Activated CD8-positive, alpha-beta T cell treated with anti-CD3 and anti-CD28 coated beads, Interleukin-2, amount 10 ng/mL, durations not matched to agents 7 days and 5 days (primary cell): ENCODE measurements around the gene ICOS. TPM values are rescaled to one million over a fixed set of nuclear protein-coding genes. Genes with fewer than 3 reads are reported as not detected.
"Not testable (repeated sequence)": the region's sequence is repeated elsewhere in the genome, so short reads cannot be mapped to it uniquely, and the experiment has no call there.

Source experiments
- ATAC-seq: fragments of 150-1000 bp; cut with Tn5 transposase; one replicate; pipeline ENCODE4 v1.10.0; 2021; ENCODE audit warnings: moderate library complexity
- CTCF ChIA-PET: fragments of 350-600 bp; sonication (Branson Sonifier 250); formaldehyde crosslinking; loops from one replicate; lab custom pipeline; 2021; ENCODE audit warnings: antibody characterized with exemption; lab: Charles Lee
- POLR2A ChIA-PET: fragments of 350-600 bp; sonication (Branson Sonifier 250); formaldehyde crosslinking; loops from one replicate; lab custom pipeline; 2021; ENCODE audit warnings: antibody characterized with exemption; lab: Charles Lee
- DNase-seq: peaks from one replicate; pipeline ENCODE4 v3.0.0-alpha.2; 2020
- H3K27ac Mint-ChIP-seq: one replicate; pipeline ENCODE4 v1.8.0; 2021; ENCODE audit warnings: mild to moderate bottlenecking, mixed read lengths
- H3K27me3 Mint-ChIP-seq: one replicate; pipeline ENCODE4 v1.8.0; 2021; ENCODE audit warnings: low read depth, mixed read lengths
- H3K36me3 Mint-ChIP-seq: one replicate; pipeline ENCODE4 v1.8.0; 2021; ENCODE audit warnings: low read depth, mixed read lengths
- H3K4me1 Mint-ChIP-seq: one replicate; pipeline ENCODE4 v1.8.0; 2021; ENCODE audit warnings: low read depth, mixed read lengths
- H3K4me3 Mint-ChIP-seq: one replicate; pipeline ENCODE4 v1.8.0; 2021; ENCODE audit warnings: mild to moderate bottlenecking, mixed read lengths
- H3K9me3 Mint-ChIP-seq: one replicate; pipeline ENCODE4 v1.8.0; 2022; ENCODE audit warnings: mixed read lengths; ENCODE audit not compliant: insufficient read depth
- total RNA-seq, 2 experiments: library from RNA; stranded (reverse); gene quantifications; one replicate each; pipeline ENCODE4 v1.2.3, GENCODE V29; 2021

The ICOS gene
- total RNA-seq, 2 experiments from 2014 or later: 31.1 to 32.6 TPM

GRCh38 chr2:203972066-203972465, 35.5 kb downstream of the ICOS start:
- Mint-ChIP-seq H3K36me3 (no peaks in the 10 kb centered on the region), H3K4me3 (no peak overlapping the region), H3K9me3 (no peaks in the 10 kb centered on the region), H3K27me3 (no peaks in the 10 kb centered on the region), H3K27ac (no peak overlapping the region), H3K4me1 (no peaks in the 10 kb centered on the region)
- CTCF ChIA-PET: no interaction called here
- DNase-seq: no peak
- POLR2A ChIA-PET: no interaction called here
- no peak for ATAC-seq

GRCh38 chr2:203973000-203973399, 36.4 kb downstream of the ICOS start:
- no peaks in the 10 kb centered on the region for H3K36me3 Mint-ChIP-seq
- H3K4me1 Mint-ChIP-seq: no peaks in the 10 kb centered on the region
- ChIA-PET POLR2A (no interaction called here), CTCF (no interaction called here)
- no peak for DNase-seq
- H3K27ac Mint-ChIP-seq: no peak overlapping the region
- no peak overlapping the region for H3K4me3 Mint-ChIP-seq
- no peaks in the 10 kb centered on the region for H3K27me3 Mint-ChIP-seq
- no peak for ATAC-seq
- no peaks in the 10 kb centered on the region for H3K9me3 Mint-ChIP-seq

DNA sequence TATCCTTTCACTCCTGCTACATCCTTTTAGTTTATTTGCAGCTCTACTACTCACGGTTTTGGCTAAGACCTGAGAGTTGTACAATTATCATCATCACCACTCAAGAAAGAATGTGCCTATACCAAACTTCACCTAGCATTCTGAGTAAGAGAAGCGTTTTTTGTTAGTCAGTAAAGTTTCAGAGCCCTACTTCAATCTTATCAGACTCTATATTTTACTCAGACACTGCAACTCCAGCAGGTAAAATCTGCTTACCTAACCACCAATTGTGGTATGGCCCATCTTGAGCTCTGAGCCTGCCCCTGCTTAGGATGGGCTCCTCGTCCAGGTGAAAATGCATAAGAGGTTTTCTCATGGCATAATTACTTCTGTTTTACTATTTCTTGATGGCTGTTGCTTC, 37.1 kb downstream of the ICOS start:
- Mint-ChIP-seq H3K4me3 (no peak overlapping the region), H3K27me3 (no peaks in the 10 kb centered on the region), H3K36me3 (no peaks in the 10 kb centered on the region), H3K27ac (no peak overlapping the region), H3K4me1 (no peaks in the 10 kb centered on the region), H3K9me3 (no peaks in the 10 kb centered on the region)
- ATAC-seq: no peak
- CTCF ChIA-PET: interaction anchor here (1.2 kb wide), 1 partner anchor 14 kb away, joined by 3 read pairs; no protein-coding TSS in a partner anchor
- POLR2A ChIA-PET: no interaction called here
- DNase-seq: no peak

GRCh38 chr2:203975912-203976311, 39.3 kb downstream of the ICOS start:
- CTCF ChIA-PET: no interaction called here
- Mint-ChIP-seq H3K9me3 (no peaks in the 10 kb centered on the region), H3K4me1 (no peaks in the 10 kb centered on the region), H3K36me3 (no peaks in the 10 kb centered on the region), H3K27me3 (no peaks in the 10 kb centered on the region), H3K4me3 (no peak overlapping the region), H3K27ac (no peak overlapping the region)
- DNase-seq (no peak), ATAC-seq (no peak)
- POLR2A ChIA-PET: no interaction called here

DNA sequence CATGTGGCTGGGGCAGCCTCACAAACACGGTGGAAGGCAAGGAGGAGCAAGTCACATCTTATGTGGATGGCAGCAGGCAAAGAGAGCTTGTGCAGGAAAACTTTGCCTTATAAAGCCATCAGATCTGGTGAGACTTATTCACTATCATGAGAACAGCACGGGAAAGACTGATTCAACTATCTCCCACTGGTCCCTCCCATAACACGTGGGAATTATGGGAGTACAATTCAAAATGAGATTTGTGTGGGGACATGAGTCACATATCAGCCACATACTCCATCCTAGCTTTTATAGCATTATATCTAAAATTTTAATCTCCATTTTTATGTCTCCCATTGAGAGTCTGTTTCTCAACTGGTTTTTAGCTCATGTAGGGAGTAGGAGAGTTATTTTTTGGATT, 45.7 kb downstream of the ICOS start:
- Mint-ChIP-seq H3K27ac (no peak overlapping the region), H3K4me1 (peaks cover 2% of the 10 kb centered on the region), H3K27me3 (no peaks in the 10 kb centered on the region), H3K4me3 (no peak overlapping the region), H3K9me3 (no peaks in the 10 kb centered on the region), H3K36me3 (no peaks in the 10 kb centered on the region)
- ATAC-seq: no peak
- ChIA-PET CTCF (no interaction called here), POLR2A (no interaction called here)
- no peak for DNase-seq

DNA sequence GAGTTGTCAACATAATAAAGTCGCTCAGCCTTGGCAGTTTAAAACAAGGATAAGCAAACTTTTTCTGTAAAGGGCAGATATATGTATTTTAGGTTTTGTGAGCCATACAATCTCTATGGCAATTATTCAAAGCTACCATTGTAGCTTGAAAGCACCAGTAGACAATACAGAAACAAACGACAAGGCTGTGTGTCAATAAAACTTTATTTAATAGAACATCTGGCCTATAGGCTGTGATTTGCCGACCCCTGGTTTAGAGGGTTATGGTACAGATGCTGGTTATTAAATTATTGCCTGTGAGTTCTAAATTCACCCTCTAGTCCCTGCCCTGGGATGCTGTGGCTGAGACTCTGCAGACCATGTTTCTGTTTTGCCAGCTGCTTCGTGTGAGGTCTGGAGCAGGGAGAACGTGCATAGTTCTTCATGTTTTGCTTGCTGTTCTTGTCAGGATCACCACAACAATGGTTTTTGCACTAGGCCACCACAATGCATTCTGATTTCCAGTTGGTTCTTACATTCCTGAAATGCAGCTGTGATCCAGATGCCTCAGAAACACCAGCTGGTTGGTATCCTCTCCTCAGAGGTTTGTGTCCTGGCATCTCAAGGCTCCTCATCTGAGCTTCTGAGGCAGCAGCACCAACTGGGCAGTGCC, 46.6 kb downstream of the ICOS start:
- CTCF ChIA-PET: interaction anchor here (1.5 kb wide), 1 partner anchor 10 kb away, joined by 6 read pairs; no protein-coding TSS in a partner anchor
- no peaks in the 10 kb centered on the region for H3K36me3 Mint-ChIP-seq
- ATAC-seq (no peak), DNase-seq (no peak)
- no peak overlapping the region for H3K4me3 Mint-ChIP-seq
- no peak overlapping the region for H3K27ac Mint-ChIP-seq
- no peaks in the 10 kb centered on the region for H3K27me3 Mint-ChIP-seq
- H3K4me1 Mint-ChIP-seq: peaks cover 5% of the 10 kb centered on the region
- no peaks in the 10 kb centered on the region for H3K9me3 Mint-ChIP-seq
- POLR2A ChIA-PET: interaction anchor here (0.6 kb wide), 1 partner anchor 597 kb away, joined by 3 read pairs; no protein-coding TSS in a partner anchor

- not testable (repeated sequence) for H3K4me3 Mint-ChIP-seq, H3K9me3 Mint-ChIP-seq, H3K27me3 Mint-ChIP-seq, H3K27ac Mint-ChIP-seq, ATAC-seq, DNase-seq, H3K4me1 Mint-ChIP-seq, H3K36me3 Mint-ChIP-seq
- ChIA-PET POLR2A (interaction anchor here (0.9 to 1.0 kb wide), 2 partner anchors 9 to 476 kb away, joined by 3 read pairs; no protein-coding TSS in a partner anchor), CTCF (interaction anchor here (0.9 kb wide), 2 partner anchors 8 to 9 kb away, joined by 3 to 6 read pairs; no protein-coding TSS in a partner anchor)
Measured at GRCh38 chr2:203985978-203986377, 49.4 kb downstream of the ICOS start.

DNA sequence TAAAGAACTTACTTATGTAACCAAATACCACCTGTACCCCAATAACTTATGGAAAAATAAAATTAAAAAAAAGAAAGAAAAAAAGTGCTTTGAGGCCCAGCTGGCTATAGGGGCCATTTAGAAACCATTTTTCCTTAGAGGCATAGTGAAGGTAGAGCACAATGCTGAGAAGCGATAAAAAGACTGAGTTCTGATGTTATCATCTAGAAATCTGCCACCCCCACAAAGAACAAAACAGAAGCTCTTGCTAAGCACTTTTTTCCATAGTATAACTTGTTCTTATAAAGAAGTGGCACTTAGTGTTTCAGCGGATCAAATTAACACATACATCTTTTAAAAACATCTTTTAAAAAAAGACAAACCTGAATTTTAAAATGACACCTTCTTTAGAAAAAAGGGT, 51.4 kb downstream of the ICOS start:
- Mint-ChIP-seq H3K27me3 (no peaks in the 10 kb centered on the region), H3K27ac (no peak overlapping the region), H3K4me1 (peaks cover 10% of the 10 kb centered on the region), H3K9me3 (no peaks in the 10 kb centered on the region), H3K4me3 (no peak overlapping the region), H3K36me3 (no peaks in the 10 kb centered on the region)
- ChIA-PET CTCF (interaction anchor here (0.9 to 2.0 kb wide), 5 partner anchors 13 to 85 kb away, joined by 3 to 6 read pairs (median 3); no protein-coding TSS in a partner anchor), POLR2A (interaction anchor here (0.8 kb wide), 1 partner anchor 37 kb away, joined by 4 read pairs; no protein-coding TSS in a partner anchor)
- ATAC-seq (no peak), DNase-seq (no peak)

DNA sequence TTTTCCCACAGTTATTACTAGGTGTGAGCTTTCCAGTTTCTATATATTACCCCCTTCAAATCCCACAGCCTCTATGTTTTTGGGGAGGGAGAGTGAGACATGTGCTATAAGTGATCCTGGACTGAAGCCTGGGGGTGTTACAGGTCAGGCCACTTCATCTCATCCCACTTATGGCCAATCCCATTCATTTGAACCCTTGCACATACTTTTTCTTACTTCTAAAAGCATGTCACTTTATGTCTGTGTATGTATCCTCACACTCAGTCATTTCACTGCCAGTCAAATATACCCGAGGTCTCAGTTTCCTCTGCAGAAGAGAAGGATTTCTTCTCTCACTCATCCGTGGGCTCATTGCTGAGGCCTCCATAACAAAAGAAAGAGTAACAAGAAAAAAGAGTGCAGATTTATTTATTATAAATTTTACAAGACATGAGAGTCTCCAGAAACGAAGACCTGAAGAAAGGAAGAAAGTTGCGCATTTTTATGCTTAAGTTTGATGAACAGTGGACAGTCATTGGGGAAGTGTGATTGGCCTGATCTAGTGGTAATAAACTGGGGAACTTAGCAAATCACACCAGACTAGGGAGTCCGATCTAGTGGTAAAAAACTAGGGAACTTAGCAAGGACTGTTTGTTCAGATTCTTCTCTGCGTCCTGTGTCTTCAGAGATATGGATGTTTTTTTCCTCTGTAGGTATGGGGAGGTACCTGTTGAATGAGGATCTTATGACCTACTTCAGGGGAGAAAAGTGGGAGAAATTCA, 52.1 kb downstream of the ICOS start:
- ATAC-seq (no peak), DNase-seq (no peak)
- Mint-ChIP-seq H3K9me3 (no peaks in the 10 kb centered on the region), H3K36me3 (no peaks in the 10 kb centered on the region), H3K4me1 (peaks cover 10% of the 10 kb centered on the region), H3K27ac (no peak overlapping the region), H3K27me3 (no peaks in the 10 kb centered on the region), H3K4me3 (no peak overlapping the region)
- ChIA-PET POLR2A (interaction anchor here (0.8 kb wide), 1 partner anchor 37 kb away, joined by 4 read pairs; no protein-coding TSS in a partner anchor), CTCF (interaction anchor here (1.0 to 2.2 kb wide), 5 partner anchors 11 to 84 kb away, joined by 3 to 7 read pairs (median 3); no protein-coding TSS in a partner anchor)

GRCh38 chr2:203989521-203989920, 53.0 kb downstream of the ICOS start:
- Mint-ChIP-seq H3K36me3 (no peaks in the 10 kb centered on the region), H3K27ac (no peak overlapping the region)
- POLR2A ChIA-PET: no interaction called here

DNA sequence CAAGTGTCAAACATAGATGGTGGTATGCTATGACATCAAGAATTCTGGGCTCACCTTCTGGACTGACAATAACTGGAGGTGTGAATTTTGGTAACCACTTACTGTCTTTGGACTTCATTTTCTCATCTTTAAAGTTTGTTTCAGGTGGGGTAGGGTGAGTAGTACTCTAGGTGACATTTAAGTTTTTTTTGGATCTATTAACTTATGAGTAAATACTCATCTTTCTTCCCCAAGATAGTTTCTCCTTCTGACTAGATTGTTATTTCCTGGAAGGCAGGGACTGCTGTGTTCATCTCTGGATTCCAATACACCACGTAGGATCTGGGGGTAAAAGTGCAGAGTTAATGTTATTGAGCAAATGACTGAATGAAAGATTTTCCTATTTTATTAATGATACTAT, 55.9 kb downstream of the ICOS start:
- Mint-ChIP-seq H3K27me3 (no peaks in the 10 kb centered on the region), H3K36me3 (peaks cover 3% of the 10 kb centered on the region), H3K4me3 (no peak overlapping the region), H3K9me3 (no peaks in the 10 kb centered on the region), H3K4me1 (peaks cover 14% of the 10 kb centered on the region), H3K27ac (no peak overlapping the region)
- no peak for DNase-seq
- POLR2A ChIA-PET: no interaction called here
- ATAC-seq: no peak
- CTCF ChIA-PET: interaction anchor here (1.2 kb wide), 1 partner anchor 22 kb away, joined by 3 read pairs; no protein-coding TSS in a partner anchor

More at GRCh38 chr2:203989521-203989920, 53.0 kb downstream of the ICOS start:
- Mint-ChIP-seq H3K9me3 (no peaks in the 10 kb centered on the region), H3K27me3 (no peaks in the 10 kb centered on the region), H3K4me3 (no peak overlapping the region), H3K4me1 (peaks cover 10% of the 10 kb centered on the region)
- DNase-seq: no peak
- no peak for ATAC-seq
- CTCF ChIA-PET: interaction anchor here (1.6 to 2.2 kb wide), 2 partner anchors 10 to 29 kb away, joined by 3 to 7 read pairs; no protein-coding TSS in a partner anchor
